Pericardium fibroblast (primary cell): Measurements from ENCODE around the gene HRH3. TPM values are rescaled to one million over a fixed set of nuclear protein-coding genes. Genes with fewer than 3 reads are reported as not detected.

Experiments used
- total RNA-seq: library from RNA; depleted of rRNA; stranded (reverse); fragments of >200 nt; gene quantifications from 2 replicates; pipeline ENCODE4 v1.2.3, GENCODE V29; 2015

Gene HRH3
- not detected in 2 replicates for total RNA-seq

GRCh38 chr20:62219992-62220665 is at the start of gene HRH3:
TSS of gene HRH3 (minus strand) at chr20:62220278. CDS start at chr20:62219970, 308 bp downstream.

GRCh38 chr20:62237801-62238568 is 17.9 kb upstream of the HRH3 start, which contains the start of gene OSBPL2:
TSS of gene OSBPL2 (plus strand) at chr20:62238521. CDS start at chr20:62256185, 17,664 bp downstream.

DNA sequence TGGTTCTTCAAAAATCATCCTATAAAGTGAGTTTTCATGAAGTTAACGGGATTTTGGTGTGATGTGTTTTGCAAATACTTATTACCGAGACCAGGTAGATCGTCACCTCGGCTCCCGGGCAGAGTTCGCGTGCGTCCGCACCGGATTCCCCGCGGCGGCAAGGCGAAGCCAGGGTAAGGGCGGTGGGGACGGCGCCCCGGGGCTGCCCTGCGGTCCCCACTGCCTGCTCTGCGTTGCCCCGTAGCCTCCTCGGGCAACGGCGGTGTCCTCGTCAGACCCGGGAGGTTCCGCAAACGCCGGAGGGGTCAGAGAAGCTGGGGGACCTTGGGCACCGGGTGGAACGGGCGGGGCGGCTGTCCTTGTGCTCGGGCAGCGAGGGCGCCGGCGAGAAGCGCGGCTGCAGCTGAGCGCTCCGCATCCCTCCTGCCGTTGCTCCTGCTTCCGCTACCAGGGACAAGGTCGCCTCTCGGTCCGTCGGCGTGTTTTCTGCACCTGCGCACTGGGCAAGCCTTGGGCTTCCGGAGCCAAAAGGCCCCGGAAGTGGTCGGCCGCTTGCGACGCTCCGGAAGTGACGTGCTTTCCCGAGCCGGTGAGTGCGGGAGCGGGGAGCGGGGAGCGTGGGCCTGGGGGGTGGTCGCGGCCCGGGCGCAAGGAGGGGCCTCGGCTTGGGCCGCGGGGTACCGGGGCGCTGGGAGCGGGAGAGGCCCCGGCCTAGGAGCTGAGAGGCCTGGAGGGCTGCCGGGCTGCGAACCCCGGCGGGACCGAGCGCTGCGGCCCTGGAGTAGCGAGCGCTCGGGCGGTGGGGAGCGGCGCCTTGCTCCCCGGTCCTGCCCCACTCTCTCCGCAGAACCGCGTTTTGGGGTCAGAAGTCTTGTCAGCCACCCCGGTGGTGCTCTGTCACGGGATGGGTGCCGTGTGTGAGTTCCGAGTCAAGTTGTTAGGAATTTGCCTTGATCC is 37.3 kb downstream of the HRH3 start, which contains the start of gene MTG2:
Gene MTG2, plus strand, starts transcription at position 560 of the 957 bp plus-strand sequence. CDS start 10,393 bp downstream, outside the sequence.

Other genes with a start within 250 kb of the HRH3 start
- 2.8 and 4.6 TPM in 2 replicates for gene TAF4, start 154.4 kb downstream of the HRH3 start, total RNA-seq
- 26.1 and 30.5 TPM in 2 replicates for gene LSM14B, start 97.8 kb downstream of the HRH3 start, total RNA-seq
- gene PSMA7, start 76.9 kb downstream of the HRH3 start, total RNA-seq = 254 and 307 TPM in 2 replicates
- gene SS18L1, start 76.5 kb downstream of the HRH3 start, total RNA-seq = 5.7 and 5.9 TPM in 2 replicates
- 22.8 and 23.6 TPM in 2 replicates for gene MTG2, start 37.2 kb downstream of the HRH3 start, total RNA-seq
- 15.0 and 18.2 TPM in 2 replicates for gene OSBPL2, start 18.2 kb upstream of the HRH3 start, total RNA-seq
- 101 and 124 TPM in 2 replicates for gene ADRM1, start 82.7 kb upstream of the HRH3 start, total RNA-seq
- gene LAMA5, start 147.0 kb upstream of the HRH3 start, total RNA-seq = 41.1 and 63.5 TPM in 2 replicates
- gene RPS21, start 166.8 kb upstream of the HRH3 start, total RNA-seq = 1,647 and 2,319 TPM in 2 replicates
- 3.0 and 4.6 TPM in 2 replicates for gene CABLES2, start 187.0 kb upstream of the HRH3 start, total RNA-seq
- not detected in 2 replicates for gene RBBP8NL, start 207.3 kb upstream of the HRH3 start, total RNA-seq